ENCODE data around the gene ARL15. TPM values are rescaled to one million over a fixed set of nuclear protein-coding genes. Genes with fewer than 3 reads are reported as not detected.

The ARL15 gene
- total and polyA plus RNA-seq, 2 of the 4 experiments (the other 2 are of a cell fraction): 7.3 to 19.2 TPM

DNA sequence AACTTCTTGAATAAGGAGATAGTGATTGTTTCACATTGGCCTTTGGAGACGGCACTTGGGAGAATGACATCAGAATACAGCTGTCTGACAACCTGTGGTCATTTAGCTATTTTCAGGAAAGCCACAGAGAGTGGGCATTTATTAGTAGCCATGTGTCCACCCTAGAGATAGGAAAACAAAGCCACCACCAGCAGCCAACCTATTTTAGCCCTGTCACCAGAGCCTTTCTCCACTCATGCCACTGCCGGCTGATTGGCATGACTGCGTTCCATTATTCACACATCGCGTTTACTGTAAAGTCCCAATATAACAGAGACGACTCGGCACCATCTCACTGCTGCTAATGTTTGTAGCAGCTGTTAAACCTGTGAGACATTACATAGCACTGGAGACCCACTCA, 419.9 kb downstream of the ARL15 start:
- Histone ChIP-seq H2AK5ac (ENCODE audit: low read depth, low read length) (no peak overlapping the region), H4K91ac (ENCODE audit: insufficient read depth, low read depth, low read length) (no peak overlapping the region), H3K4me3 (ENCODE audit: insufficient read depth, low read depth, low read length) (no peak overlapping the region), H3K9me1 (ENCODE audit: insufficient read depth, low read length) (peaks cover 4% of the 10 kb centered on the region; the same call in 1 of the 2 replicates), H2BK15ac (ENCODE audit: low read depth, low read length) (peak overlapping the region; percentile 4; the same call in 1 of the 3 replicates), H3K23ac (ENCODE audit: low read depth, low read length) (no peak overlapping the region), H3K36me3 (ENCODE audit: control insufficient read depth, insufficient read depth, low read length) (no peaks in the 10 kb centered on the region), H3K9me3 (ENCODE audit: control insufficient read depth, insufficient read depth, low read length) (no peaks in the 10 kb centered on the region), H3K4me2 (ENCODE audit: low read depth, low read length) (no peak overlapping the region), H3K27me3 (ENCODE audit: control insufficient read depth, insufficient read depth, low read length) (no peaks in the 10 kb centered on the region), H3K18ac (ENCODE audit: low read depth, low read length) (peak overlapping the region; percentile 70; the same call in 1 of the 2 replicates), H3K79me1 (ENCODE audit: low read depth in 1 of 2, low read length in 2 of 2) (no peaks in the 10 kb centered on the region), H4K20me1 (ENCODE audit: insufficient read depth, low read length) (no peaks in the 10 kb centered on the region), H4K5ac (ENCODE audit: low read depth, low read length) (peak overlapping the region; percentile 59; the same call in 1 of the 2 replicates), H3K4ac (ENCODE audit: low read depth, low read length) (0 out of 2 replicates have a peak overlapping the region, but pooled peaks have one; percentile 7), H3K14ac (replicated peaks; ENCODE audit: low read depth, low read length) (no peak overlapping the region; the same call in 1 of the 2 replicates), H3K4me1 (ENCODE audit: control insufficient read depth, insufficient read depth, low read length) (peaks cover 10% of the 10 kb centered on the region), H2AK9ac (replicated peaks; ENCODE audit: low read depth, low read length, poor library complexity) (no peak overlapping the region), H2BK120ac (ENCODE audit: low read depth, low read length) (0 out of 2 replicates have a peak overlapping the region, but pooled peaks have one; percentile 20), H3K56ac (ENCODE audit: extremely low read depth, insufficient read depth, low read length) (no peak overlapping the region), H3K9ac (ENCODE audit: low read depth, low read length) (no peak overlapping the region), H4K8ac (ENCODE audit: low read depth in 2 of 2, low read length in 2 of 2) (no peak overlapping the region), H2BK20ac (ENCODE audit: low read depth, low read length) (peak overlapping the region; percentile 1; the same call in 1 of the 2 replicates), H2AFZ (replicated peaks; ENCODE audit: low read length, poor library complexity) (no peak overlapping the region), H3K27ac (ENCODE audit: insufficient read depth, low read length) (no peak overlapping the region), H2BK5ac (ENCODE audit: low read depth, low read length, poor library complexity, severe bottlenecking) (no peak overlapping the region)
- no peak for TF ChIP-seq CHD1 (IDR thresholded peaks at IDR 0.05; ENCODE audit: low read depth, low read length)
- TF ChIP-seq, protein P1, sequence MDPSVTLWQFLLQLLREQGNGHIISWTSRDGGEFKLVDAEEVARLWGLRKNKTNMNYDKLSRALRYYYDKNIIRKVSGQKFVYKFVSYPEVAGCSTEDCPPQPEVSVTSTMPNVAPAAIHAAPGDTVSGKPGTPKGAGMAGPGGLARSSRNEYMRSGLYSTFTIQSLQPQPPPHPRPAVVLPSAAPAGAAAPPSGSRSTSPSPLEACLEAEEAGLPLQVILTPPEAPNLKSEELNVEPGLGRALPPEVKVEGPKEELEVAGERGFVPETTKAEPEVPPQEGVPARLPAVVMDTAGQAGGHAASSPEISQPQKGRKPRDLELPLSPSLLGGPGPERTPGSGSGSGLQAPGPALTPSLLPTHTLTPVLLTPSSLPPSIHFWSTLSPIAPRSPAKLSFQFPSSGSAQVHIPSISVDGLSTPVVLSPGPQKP (IDR thresholded peaks at IDR 0.05; ENCODE audit: borderline replicate concordance, low read depth, low read length): no peak
- no peak for TF ChIP-seq MXI1 (IDR thresholded peaks at IDR 0.05; ENCODE audit: borderline replicate concordance, low read depth, low read length)
- TF ChIP-seq RCOR1 (IDR thresholded peaks at IDR 0.05; ENCODE audit: insufficient replicate concordance, low read length): no peak
- no peak for TF ChIP-seq SMC3 (IDR thresholded peaks at IDR 0.05; ENCODE audit: low read depth, low read length)
- ATAC-seq (ENCODE audit: low read depth): no peak
- ChIA-PET POLR2A (ENCODE audit: unreplicated experiment) (no interaction called here), CTCF (no interaction called here)
- BruUV-seq (replicated peaks): no TSS peak
- dilution Hi-C loops (cut with HindIII; ENCODE audit: low sequenced_read_pairs, unreplicated experiment): no loop called here
- in situ Hi-C loops (cut with MboI; ENCODE audit: low sequenced_read_pairs): no loop called here
- WGBS, 2 experiments (ENCODE audit: extremely low coverage in 2 of 2, insufficient read length in 1 of 2): 68% methylated on average over 6 of the region's 7 CpGs; no CpG with 5 or more reads in 1 of the 2 experiments
- intact Hi-C loops (cut with micrococcal nuclease): no loop called here
- no peak for DNase-seq
